Measurements from ENCODE around the gene DCAF17.

DNA sequence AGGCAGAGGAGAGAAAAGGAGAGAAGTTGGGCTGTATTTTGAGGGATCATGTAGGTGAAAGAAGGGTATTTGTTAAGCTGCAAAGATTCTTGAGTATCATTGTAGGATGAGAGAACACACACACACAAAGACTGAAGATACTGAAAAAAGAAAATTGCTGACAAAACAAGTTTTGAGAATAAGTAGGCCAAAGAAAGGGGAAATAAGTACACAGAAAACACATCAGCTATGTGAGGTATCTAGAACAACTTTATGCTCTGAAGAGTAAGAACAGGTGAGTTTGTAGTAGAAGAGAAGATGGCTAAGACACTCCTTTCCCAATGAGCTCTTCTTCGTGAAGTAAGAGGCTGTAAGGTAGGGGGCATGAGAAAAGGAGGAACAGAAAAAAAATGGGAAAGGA, 28.5 kb upstream of the DCAF17 start:
- TF ChIP-seq EZH2 (IDR thresholded peaks at IDR 0.05): no peak
- TF ChIP-seq, protein P1, sequence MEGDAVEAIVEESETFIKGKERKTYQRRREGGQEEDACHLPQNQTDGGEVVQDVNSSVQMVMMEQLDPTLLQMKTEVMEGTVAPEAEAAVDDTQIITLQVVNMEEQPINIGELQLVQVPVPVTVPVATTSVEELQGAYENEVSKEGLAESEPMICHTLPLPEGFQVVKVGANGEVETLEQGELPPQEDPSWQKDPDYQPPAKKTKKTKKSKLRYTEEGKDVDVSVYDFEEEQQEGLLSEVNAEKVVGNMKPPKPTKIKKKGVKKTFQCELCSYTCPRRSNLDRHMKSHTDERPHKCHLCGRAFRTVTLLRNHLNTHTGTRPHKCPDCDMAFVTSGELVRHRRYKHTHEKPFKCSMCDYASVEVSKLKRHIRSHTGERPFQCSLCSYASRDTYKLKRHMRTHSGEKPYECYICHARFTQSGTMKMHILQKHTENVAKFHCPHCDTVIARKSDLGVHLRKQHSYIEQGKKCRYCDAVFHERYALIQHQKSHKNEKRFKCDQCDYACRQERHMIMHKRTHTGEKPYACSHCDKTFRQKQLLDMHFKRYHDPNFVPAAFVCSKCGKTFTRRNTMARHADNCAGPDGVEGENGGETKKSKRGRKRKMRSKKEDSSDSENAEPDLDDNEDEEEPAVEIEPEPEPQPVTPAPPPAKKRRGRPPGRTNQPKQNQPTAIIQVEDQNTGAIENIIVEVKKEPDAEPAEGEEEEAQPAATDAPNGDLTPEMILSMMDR (IDR thresholded peaks at IDR 0.05): no peak
- no peak for TF ChIP-seq EZH2phosphoT487 (IDR thresholded peaks at IDR 0.05)
